Brain microvascular endothelial cell (primary cell): ENCODE results near the gene CIITA.
"Not testable (repeated sequence)": the region's sequence is repeated elsewhere in the genome, so short reads cannot be mapped to it uniquely, and the experiment has no call there.

Source experiments
- DNase-seq: peaks from one replicate; pipeline ENCODE4 v3.0.0-alpha.2; 2020
- H3K27ac ChIP-seq: fragments of 250-450 bp; sonication (Bioruptor Pico); 2 replicates; pipeline ENCODE4 v1.5.1; 2020; ENCODE audit warnings: mild to moderate bottlenecking, moderate library complexity
- H3K27me3 ChIP-seq: fragments of 250-450 bp; sonication (Bioruptor Pico); replicated peaks from 2 replicates; pipeline ENCODE4 v1.5.1; 2020; ENCODE audit warnings: mild to moderate bottlenecking
- H3K36me3 ChIP-seq: fragments of 250-450 bp; sonication (Bioruptor Pico); replicated peaks from 2 replicates; pipeline ENCODE4 v1.5.1; 2020; ENCODE audit warnings: mild to moderate bottlenecking
- H3K4me3 ChIP-seq: 2 replicates; pipeline ENCODE4 v1.5.1; 2011; ENCODE audit warnings: low read depth, mild to moderate bottlenecking, control low read depth, low read length, moderate library complexity
- CTCF ChIP-seq: IDR thresholded peaks from 2 replicates; pipeline ENCODE4 v1.5.1; 2011; ENCODE audit warnings: low read depth, mild to moderate bottlenecking, moderate library complexity, low read length, control low read depth, inconsistent platforms; ENCODE audit errors: missing control alignments
- in situ Hi-C: cut with HindIII; loops from 2 replicates; pipeline ENCODE4 v1.10.0; 2017; ENCODE audit warnings: low sequenced_read_pairs, low pct_ligation_motif_present

The CIITA gene

GRCh38 chr16:10940501-10941079, 63.6 kb downstream of the CIITA start:
- TF ChIP-seq CTCF, result no peak
- DNase-seq, result no peak

GRCh38 chr16:10941127-10941933, 64.3 kb downstream of the CIITA start:
- H3K27ac ChIP-seq, result no peak overlapping the region
- H3K36me3 ChIP-seq, result peaks cover 8% of the 10 kb centered on the region
- H3K27me3 ChIP-seq, result no peaks in the 10 kb centered on the region
- in situ Hi-C loops, result no loop called here
- TF ChIP-seq CTCF, result no peak
- no peak for DNase-seq
- peak overlapping the region; percentile 67 for H3K4me3 ChIP-seq

More at GRCh38 chr16:10940501-10941079, 63.6 kb downstream of the CIITA start:
- H3K27ac ChIP-seq, result no peak overlapping the region
- H3K4me3 ChIP-seq, result peak overlapping the region; percentile 67
- no peaks in the 10 kb centered on the region for H3K27me3 ChIP-seq
- peaks cover 8% of the 10 kb centered on the region for H3K36me3 ChIP-seq
- in situ Hi-C loops, result no loop called here

- H3K27me3 ChIP-seq, DNase-seq, in situ Hi-C loops, H3K36me3 ChIP-seq: not testable (repeated sequence)
- peak overlapping the region; percentile 67 for H3K4me3 ChIP-seq
- H3K27ac ChIP-seq, result peak overlapping the region; percentile 33
Observed at GRCh38 chr16:10941935-10942351, 64.9 kb downstream of the CIITA start.

- Histone ChIP-seq H3K27ac (peak within 1 kb of the TSS; percentile 33), H3K36me3 (no peaks in the 10 kb centered on the region), H3K27me3 (no peaks in the 10 kb centered on the region), H3K4me3 (peak within 1 kb of the TSS; percentile 67)
- in situ Hi-C loops, result no loop called here
- peak; percentile 4 for TF ChIP-seq CTCF
- DNase-seq, result peak; percentile 81
Observed at GRCh38 chr16:10942352-10943063, 65.5 kb downstream of the CIITA start, which contains the start of gene DEXI. TSS of gene DEXI (minus strand) at chr16:10942468. CDS start at chr16:10942005, 463 bp downstream.

GRCh38 chr16:10943064-10943353, 66.0 kb downstream of the CIITA start:
- DNase-seq, result no peak
- H3K36me3 ChIP-seq, result no peaks in the 10 kb centered on the region
- no peaks in the 10 kb centered on the region for H3K27me3 ChIP-seq
- H3K4me3 ChIP-seq, result no peak overlapping the region
- TF ChIP-seq CTCF, result no peak
- H3K27ac ChIP-seq, result no peak overlapping the region
- in situ Hi-C loops, result no loop called here
